Subcutaneous adipose tissue (tissue), 4 donors: ENCODE data around the gene DLG2. TPM values are rescaled to one million over a fixed set of nuclear protein-coding genes. Genes with fewer than 3 reads are reported as not detected.

ENCODE experiments used
- CTCF ChIP-seq: fragments of 450-650 bp; IDR thresholded peaks from one replicate; pipeline ENCODE4 v1.5.1; 2016; ENCODE audit warnings: low read depth, mild to moderate bottlenecking, control low read depth, antibody characterized with exemption, moderate library complexity
- total RNA-seq, 4 donors: library from RNA; depleted of rRNA; stranded (reverse); fragments of >200 nt; gene quantifications; one replicate each; pipeline ENCODE4 v1.1.0, GENCODE V29; 2016

Gene DLG2
- total RNA-seq, 4 donors from 2014 or later = 3.6 to 7.0 (median 6.1) TPM

GRCh38 chr11:83845797-83846196, 1781.3 kb downstream of the DLG2 start:
- TF ChIP-seq CTCF = no peak

- no peak for TF ChIP-seq CTCF
Measured at GRCh38 chr11:83840326-83840725, 1786.8 kb downstream of the DLG2 start.

GRCh38 chr11:83836883-83837654, 1790.1 kb downstream of the DLG2 start:
- TF ChIP-seq CTCF = no peak

GRCh38 chr11:83836065-83836464, 1791.1 kb downstream of the DLG2 start:
- no peak for TF ChIP-seq CTCF

- TF ChIP-seq CTCF = no peak
Measured at GRCh38 chr11:83835423-83835822, 1791.7 kb downstream of the DLG2 start.

- no peak for TF ChIP-seq CTCF
Measured at GRCh38 chr11:83831929-83832328, 1795.2 kb downstream of the DLG2 start.

- no peak for TF ChIP-seq CTCF
Measured at GRCh38 chr11:83827940-83828554, 1799.1 kb downstream of the DLG2 start.
